ENCODE results near the gene YTHDF1.

The YTHDF1 gene

GRCh38 chr20:63254606-63255384 is 38.9 kb upstream of the YTHDF1 start:
- no peaks in the 10 kb centered on the region for H3K4me1 ChIP-seq (ENCODE audit: low read length)
- no peak overlapping the region for H3K27ac ChIP-seq (ENCODE audit: low read length)
- no peak overlapping the region for H3K4me2 ChIP-seq (ENCODE audit: low read length)
- H2AFZ ChIP-seq (ENCODE audit: low read depth, low read length): no peak overlapping the region
- no peaks in the 10 kb centered on the region for H3K9me3 ChIP-seq (ENCODE audit: insufficient read depth, low read length)
- H4K20me1 ChIP-seq (ENCODE audit: insufficient read depth, low read length): no peaks in the 10 kb centered on the region
- H3K9ac ChIP-seq (ENCODE audit: low read length): no peak overlapping the region
- no peak overlapping the region for H3K4me3 ChIP-seq (ENCODE audit: low read length)
- TF ChIP-seq EZH2phosphoT487 (IDR thresholded peaks at IDR 0.05; ENCODE audit: low read depth) (no peak), CTCF (IDR thresholded peaks at IDR 0.05; ENCODE audit: low read depth, low read length) (no peak)
- no peaks in the 10 kb centered on the region for H3K27me3 ChIP-seq (ENCODE audit: low read depth, low read length)
- H3K36me3 ChIP-seq (replicated peaks; ENCODE audit: low read depth, low read length): no peaks in the 10 kb centered on the region
- H3K79me2 ChIP-seq (ENCODE audit: low read length): no peaks in the 10 kb centered on the region

GRCh38 chr20:63254232-63254605 is 38.3 kb upstream of the YTHDF1 start, which contains the start of gene NKAIN4:
Gene NKAIN4 (minus strand): TSS chr20:63254463. CDS start chr20:63254450, 13 bp downstream.
- no peak within 1 kb of the TSS for H3K4me3 ChIP-seq (ENCODE audit: low read length)
- H3K9ac ChIP-seq (ENCODE audit: low read length): no peak within 1 kb of the TSS

GRCh38 chr20:63253438-63254231 is 37.7 kb upstream of the YTHDF1 start:
- no peak overlapping the region for H3K4me3 ChIP-seq (ENCODE audit: low read length)
- no peaks in the 10 kb centered on the region for H4K20me1 ChIP-seq (ENCODE audit: insufficient read depth, low read length)
- H3K9ac ChIP-seq (ENCODE audit: low read length): no peak overlapping the region
- H3K9me3 ChIP-seq (ENCODE audit: insufficient read depth, low read length): no peaks in the 10 kb centered on the region
- no peaks in the 10 kb centered on the region for H3K79me2 ChIP-seq (ENCODE audit: low read length)
- H3K27ac ChIP-seq (ENCODE audit: low read length): no peak overlapping the region
- no peaks in the 10 kb centered on the region for H3K4me1 ChIP-seq (ENCODE audit: low read length)
- no peaks in the 10 kb centered on the region for H3K27me3 ChIP-seq (ENCODE audit: low read depth, low read length)
- no peaks in the 10 kb centered on the region for H3K36me3 ChIP-seq (replicated peaks; ENCODE audit: low read depth, low read length)
- no peak overlapping the region for H2AFZ ChIP-seq (ENCODE audit: low read depth, low read length)
- TF ChIP-seq EZH2phosphoT487 (IDR thresholded peaks at IDR 0.05; ENCODE audit: low read depth): no peak
- no peak for TF ChIP-seq CTCF (IDR thresholded peaks at IDR 0.05; ENCODE audit: low read depth, low read length)
- H3K4me2 ChIP-seq (ENCODE audit: low read length): no peak overlapping the region

More at GRCh38 chr20:63254232-63254605, 38.3 kb upstream of the YTHDF1 start, which contains the start of gene NKAIN4:
- H3K9me3 ChIP-seq (ENCODE audit: insufficient read depth, low read length): no peaks in the 10 kb centered on the region
- TF ChIP-seq EZH2phosphoT487 (IDR thresholded peaks at IDR 0.05; ENCODE audit: low read depth): no peak
- no peak for TF ChIP-seq CTCF (IDR thresholded peaks at IDR 0.05; ENCODE audit: low read depth, low read length)
- no peaks in the 10 kb centered on the region for H3K27me3 ChIP-seq (ENCODE audit: low read depth, low read length)
- no peaks in the 10 kb centered on the region for H3K36me3 ChIP-seq (replicated peaks; ENCODE audit: low read depth, low read length)
- no peak within 1 kb of the TSS for H3K4me2 ChIP-seq (ENCODE audit: low read length)
- H3K27ac ChIP-seq (ENCODE audit: low read length): no peak within 1 kb of the TSS
- no peaks in the 10 kb centered on the region for H4K20me1 ChIP-seq (ENCODE audit: insufficient read depth, low read length)
- H3K79me2 ChIP-seq (ENCODE audit: low read length): no peaks in the 10 kb centered on the region
- no peaks in the 10 kb centered on the region for H3K4me1 ChIP-seq (ENCODE audit: low read length)
- H2AFZ ChIP-seq (ENCODE audit: low read depth, low read length): no peak within 1 kb of the TSS

GRCh38 chr20:63253065-63253437 is 37.1 kb upstream of the YTHDF1 start:
- H3K4me3 ChIP-seq (ENCODE audit: low read length): no peak overlapping the region
- no peak overlapping the region for H3K9ac ChIP-seq (ENCODE audit: low read length)
- H2AFZ ChIP-seq (ENCODE audit: low read depth, low read length): no peak overlapping the region

More at GRCh38 chr20:63253065-63253437, 37.1 kb upstream of the YTHDF1 start:
- Histone ChIP-seq H4K20me1 (ENCODE audit: insufficient read depth, low read length) (no peaks in the 10 kb centered on the region), H3K79me2 (ENCODE audit: low read length) (no peaks in the 10 kb centered on the region), H3K4me2 (ENCODE audit: low read length) (no peak overlapping the region), H3K9me3 (ENCODE audit: insufficient read depth, low read length) (no peaks in the 10 kb centered on the region), H3K27me3 (ENCODE audit: low read depth, low read length) (no peaks in the 10 kb centered on the region), H3K36me3 (replicated peaks; ENCODE audit: low read depth, low read length) (no peaks in the 10 kb centered on the region), H3K4me1 (ENCODE audit: low read length) (no peaks in the 10 kb centered on the region), H3K27ac (ENCODE audit: low read length) (no peak overlapping the region)
- TF ChIP-seq CTCF (IDR thresholded peaks at IDR 0.05; ENCODE audit: low read depth, low read length) (no peak), EZH2phosphoT487 (IDR thresholded peaks at IDR 0.05; ENCODE audit: low read depth) (no peak)

Data from OCI-LY3 (cell line).